T-helper 22 cell (primary cell): Measurements from ENCODE around the gene XKR8.
A peak's percentile ranks its signal among the peaks of the same experiment; 100 is the strongest.

ENCODE experiments used
- DNase-seq: peaks from one replicate; pipeline ENCODE4 v3.0.0-alpha.2; 2020; ENCODE audit warnings: low read depth

XKR8 gene, protein sequence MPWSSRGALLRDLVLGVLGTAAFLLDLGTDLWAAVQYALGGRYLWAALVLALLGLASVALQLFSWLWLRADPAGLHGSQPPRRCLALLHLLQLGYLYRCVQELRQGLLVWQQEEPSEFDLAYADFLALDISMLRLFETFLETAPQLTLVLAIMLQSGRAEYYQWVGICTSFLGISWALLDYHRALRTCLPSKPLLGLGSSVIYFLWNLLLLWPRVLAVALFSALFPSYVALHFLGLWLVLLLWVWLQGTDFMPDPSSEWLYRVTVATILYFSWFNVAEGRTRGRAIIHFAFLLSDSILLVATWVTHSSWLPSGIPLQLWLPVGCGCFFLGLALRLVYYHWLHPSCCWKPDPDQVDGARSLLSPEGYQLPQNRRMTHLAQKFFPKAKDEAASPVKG

DNA sequence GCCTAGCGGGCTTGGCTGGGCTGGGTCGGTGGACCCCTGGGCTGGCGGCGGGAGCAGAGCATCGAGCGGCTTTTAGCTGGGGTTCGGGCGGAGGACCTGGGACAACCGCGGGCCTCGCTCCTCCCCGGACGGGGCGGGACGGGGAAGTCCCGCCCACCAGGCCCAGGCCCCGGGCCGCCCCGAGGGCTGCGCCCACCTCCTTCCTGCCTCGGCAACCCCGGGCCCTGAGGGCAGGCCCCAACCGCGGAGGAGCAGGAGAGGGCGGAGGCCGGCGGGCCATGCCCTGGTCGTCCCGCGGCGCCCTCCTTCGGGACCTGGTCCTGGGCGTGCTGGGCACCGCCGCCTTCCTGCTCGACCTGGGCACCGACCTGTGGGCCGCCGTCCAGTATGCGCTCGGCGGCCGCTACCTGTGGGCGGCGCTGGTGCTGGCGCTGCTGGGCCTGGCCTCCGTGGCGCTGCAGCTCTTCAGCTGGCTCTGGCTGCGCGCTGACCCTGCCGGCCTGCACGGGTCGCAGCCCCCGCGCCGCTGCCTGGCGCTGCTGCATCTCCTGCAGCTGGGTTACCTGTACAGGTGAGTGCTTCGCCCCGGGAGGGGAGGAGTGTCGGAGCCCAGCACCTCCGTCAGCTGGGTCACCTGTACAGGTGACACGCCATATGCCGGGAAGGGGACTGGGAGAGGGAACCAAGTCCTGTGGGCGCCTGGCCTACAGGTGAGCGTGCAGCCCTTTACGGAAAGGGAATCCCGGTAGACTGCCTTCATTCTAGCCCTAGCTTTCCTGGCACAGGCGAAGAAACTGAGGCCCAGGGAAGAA lies at the start of gene XKR8:
Gene XKR8 (plus strand): TSS at position 182 of the 812 bp plus-strand sequence. CDS start 97 bp downstream, at position 279.
- DNase-seq = peak; percentile 76

DNA sequence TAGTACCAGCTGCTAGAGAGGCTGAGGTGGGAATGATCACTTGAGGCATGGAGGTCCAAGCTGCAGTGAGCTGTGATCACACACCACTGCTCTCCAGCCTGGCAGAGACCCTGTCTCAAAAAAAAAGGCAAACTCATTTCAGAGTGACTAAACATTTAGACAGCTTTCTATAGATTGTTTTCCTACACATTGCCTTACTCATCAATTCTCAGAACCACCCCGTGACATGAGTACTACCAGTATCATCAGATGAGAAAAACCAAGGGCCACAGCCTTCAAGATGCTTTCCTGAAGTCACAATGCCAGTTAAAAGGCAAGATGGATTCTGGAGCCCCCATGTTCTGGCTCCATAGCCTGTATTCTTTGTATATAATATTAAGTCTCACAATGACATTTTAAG lies 47.3 kb upstream of the XKR8 start:
- DNase-seq = no peak

DNA sequence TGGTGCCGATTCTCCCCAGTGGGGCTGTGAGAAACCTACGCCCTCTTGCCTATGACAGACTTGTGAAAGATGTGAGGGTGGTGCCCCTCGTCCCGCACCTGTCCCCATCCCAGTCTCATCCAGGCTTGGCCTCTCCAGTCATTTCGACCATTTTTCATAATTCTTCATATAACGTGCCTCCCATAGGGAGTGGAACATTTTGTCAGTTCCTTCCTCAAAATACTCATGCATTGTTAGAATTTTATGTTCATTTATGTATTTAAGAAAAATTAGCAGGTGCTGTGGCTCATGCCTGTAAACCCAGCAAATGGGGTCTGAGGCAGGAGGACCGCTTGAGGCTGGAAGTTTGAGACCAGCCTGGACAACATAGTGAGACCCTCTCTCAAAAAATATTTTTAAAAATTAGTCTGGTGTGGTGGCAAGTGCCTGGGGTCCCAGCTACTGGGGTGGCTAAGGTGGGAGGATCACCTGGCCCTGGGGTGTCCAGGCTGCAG lies 44.6 kb upstream of the XKR8 start:
- DNase-seq = no peak

DNA sequence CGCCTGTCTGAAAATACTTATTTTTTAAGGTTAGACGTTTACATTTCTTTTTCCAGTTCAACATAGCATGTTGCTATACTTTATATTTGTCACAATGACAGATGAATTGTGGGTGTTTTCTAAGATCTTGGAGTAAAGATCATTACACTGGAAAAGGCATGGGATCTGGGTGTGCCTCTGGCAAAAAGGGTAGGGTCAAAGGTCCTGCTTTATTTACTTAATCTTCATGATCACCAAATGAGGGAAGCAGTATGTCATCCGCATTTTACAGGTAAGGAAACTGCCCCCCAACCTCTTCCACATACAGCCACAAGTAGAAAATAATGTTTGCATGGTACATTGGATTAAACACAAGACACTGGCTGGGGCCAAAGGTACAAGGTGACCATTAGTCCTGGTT lies 37.5 kb upstream of the XKR8 start:
- DNase-seq = no peak

DNA sequence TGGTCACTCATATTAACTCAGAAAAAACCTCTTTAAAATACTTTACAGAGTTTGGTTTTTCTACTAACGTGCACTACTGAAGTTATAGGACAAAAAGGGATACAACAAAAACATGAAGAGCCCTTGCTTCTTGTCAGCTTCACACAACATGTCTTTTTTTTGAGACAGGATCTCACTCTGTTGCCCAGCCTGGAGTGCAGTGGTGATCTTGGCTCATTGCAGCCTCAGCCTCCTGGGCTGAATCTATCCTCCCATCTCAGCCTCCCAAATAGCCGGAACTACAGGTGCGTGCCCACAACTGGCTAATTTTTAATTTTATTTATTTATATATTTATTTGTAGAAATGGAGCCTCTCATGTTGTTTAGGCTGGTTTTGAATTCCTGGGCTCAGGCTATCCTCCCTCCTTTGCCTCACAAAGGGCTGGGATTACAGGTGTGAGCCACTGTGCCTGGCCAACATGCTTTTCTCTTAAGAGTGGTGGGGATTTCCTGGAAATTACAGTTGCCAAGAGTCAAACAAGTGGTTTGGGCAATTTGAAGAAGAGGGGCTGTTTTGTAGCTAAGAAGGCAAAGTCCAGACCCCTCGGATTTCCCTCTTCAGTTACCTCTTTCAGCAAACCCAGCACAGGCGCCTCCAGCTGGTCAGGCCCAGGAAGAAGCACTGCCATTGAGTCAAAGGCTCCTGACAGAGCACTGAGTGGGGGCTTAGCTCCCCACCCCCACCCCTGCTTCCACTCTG lies 31.4 kb upstream of the XKR8 start:
- no peak for DNase-seq

DNA sequence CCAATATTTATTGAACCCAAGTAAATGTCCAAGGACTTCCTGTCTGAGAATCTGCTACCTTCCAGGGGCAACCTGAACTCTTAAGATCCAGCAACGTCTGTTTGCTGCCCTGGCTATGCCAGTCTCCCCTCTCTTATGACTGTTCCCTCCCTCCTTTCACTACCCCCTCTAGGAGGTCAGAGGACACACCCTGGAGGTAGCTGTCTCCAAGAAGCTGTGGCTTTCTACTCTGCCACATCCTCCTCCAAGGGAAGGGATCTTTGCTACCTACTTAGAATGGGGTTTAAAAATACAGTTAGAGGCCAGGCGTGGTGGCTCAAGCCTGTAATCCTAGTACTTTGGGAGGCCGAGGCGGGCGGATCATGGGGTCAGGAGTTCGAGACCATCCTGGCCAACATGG lies 28.6 kb upstream of the XKR8 start:
- no peak for DNase-seq

DNA sequence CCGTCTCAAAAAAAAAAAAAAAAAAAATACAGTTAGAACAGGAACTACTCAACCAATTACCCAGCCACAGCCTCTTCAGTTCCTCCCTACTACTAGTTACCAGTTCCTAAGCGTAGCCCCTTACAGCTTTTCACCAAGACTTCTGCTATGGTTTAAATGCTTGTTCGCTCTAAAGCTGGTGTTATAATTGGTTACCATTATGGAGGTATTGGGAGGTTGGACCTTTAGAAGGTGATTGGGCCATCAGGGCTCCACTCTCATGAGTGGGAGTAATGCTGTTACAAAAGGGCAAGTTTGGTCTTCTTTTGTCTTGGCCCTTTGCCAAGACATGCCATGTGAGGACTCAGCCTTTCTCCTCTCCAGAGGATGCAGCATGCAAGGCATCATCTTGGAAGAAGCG lies 28.0 kb upstream of the XKR8 start:
- no peak for DNase-seq

DNA sequence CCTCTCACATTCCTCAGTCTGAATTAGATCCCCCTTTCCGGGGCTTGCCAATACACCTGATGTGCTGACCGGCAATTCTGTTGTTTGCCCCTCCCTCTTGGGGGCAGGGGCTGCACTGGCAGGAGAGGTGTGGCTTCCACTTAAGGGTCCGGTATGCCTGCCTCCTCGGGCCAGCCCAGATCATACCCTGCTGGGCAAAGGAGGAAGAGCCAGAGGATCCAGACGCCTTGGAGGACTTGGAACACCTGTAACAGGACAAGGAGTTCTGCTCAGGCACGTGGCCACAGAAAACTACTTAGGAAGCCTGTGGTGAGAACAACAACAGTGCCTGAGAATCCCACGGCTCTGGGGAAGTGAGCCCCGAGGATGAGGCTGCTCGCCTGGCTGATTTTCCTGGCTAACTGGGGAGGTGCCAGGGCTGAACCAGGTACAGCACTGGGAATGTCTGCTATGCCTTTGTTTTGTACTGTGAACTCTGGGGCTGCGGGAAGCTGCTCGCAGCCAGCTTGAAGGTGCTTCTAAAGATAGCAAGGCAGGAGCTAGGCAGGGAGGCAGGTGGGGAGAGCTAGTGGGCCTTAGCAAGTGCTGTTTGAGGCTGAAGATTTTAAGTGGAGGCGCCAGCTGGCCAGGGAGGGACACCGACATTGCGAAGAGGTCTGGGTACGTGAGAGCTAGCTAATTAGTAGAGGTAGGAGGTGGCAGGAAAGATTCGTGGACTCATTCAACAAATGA lies 24.8 kb upstream of the XKR8 start, which contains the start of gene SMPDL3B:
Gene SMPDL3B (plus strand): TSS at position 183 of the 732 bp plus-strand sequence. CDS start 184 bp downstream, at position 367.
- no peak for DNase-seq

DNA sequence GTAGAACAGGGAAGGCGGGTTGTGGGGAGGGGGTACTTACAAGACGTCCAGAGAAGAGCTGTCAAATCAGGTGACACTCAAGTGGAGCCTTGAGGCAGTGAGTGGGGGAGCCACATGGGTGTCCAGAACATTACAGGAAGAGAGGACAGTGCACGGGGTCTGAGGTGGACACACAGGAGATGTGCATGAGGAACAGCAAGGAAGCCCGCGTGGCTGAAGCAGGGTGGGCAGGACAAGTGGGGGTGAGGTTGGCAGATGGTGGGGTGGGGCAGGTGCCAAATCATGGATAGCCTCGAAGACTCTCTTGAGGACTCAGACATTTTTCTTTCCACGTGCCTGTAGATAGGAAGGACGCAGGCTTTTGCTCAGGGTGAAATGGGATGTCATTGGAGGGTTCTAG lies 24.1 kb upstream of the XKR8 start:
- DNase-seq = no peak

DNA sequence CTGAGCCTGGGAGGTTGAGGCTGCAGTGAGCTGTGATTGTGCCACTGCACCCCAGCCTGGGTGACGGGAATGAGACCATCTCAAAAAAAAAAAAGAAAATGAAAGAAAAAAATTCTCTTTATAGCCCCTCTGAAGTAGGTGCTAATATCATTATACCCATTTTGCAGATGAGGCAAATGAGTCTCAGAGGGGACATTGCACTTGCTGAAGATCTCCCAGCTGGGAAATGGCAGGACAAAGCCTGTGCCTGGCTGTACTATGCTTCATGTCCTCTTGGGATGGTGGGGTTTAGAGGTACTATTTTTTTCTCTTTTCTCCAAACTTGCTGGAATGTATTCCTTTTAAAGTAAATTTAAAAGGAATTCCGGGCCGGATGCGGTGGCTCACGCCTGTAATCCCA lies 23.4 kb upstream of the XKR8 start:
- DNase-seq = no peak

DNA sequence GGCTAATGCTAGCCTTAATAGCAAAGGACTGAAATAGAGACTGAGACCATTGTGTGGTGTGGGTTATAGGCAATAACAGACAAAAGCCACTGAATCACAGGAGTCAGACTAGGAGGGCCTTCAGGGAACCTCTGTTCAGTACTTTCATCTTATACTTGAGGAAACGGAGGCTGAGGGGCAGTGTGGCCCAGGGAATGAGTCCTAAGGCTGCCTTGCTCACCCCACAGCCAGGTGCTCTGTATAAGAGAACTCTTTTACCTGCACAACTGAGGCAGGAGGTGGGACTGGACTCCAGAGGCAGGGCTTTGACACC lies 22.3 kb upstream of the XKR8 start:
- DNase-seq = no peak

DNA sequence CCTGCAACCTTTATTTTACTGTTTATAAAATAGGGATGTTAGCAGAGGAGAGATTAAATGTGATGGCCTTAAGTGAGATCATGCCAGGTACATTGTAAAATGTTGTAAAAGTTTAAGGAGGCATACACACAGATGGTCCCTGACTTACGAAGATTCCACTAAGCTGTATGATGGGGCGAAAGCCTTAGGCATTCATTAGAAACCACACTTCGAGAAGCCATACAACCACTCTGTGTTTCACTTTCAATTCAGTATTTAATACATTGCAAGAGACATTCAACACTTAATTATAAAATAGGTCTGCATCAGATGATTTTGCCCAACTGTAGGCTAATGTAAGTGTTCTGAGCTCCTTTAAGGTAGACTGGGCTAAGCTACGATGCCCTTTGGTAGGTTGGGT lies 21.3 kb upstream of the XKR8 start:
- DNase-seq = no peak

DNA sequence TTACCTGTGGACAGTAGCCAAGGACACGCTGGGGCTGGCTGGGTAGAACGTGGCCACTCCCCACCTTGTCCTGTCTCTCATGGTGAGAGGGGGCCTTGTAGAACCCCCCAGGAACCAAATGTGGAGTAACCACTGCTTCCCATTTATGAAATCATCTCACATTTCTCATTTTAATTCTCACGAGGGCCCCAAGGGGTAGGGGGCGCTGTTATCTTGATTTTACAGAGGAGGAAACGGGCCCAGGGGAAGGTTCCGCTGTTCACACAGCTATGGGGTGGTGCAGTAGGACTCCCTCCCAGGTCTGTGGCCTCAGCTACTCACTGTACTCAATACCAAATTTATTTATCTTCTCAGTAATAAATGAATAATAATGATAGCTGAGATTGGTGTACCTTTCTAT lies 19.5 kb upstream of the XKR8 start:
- DNase-seq = peak; percentile 26

DNA sequence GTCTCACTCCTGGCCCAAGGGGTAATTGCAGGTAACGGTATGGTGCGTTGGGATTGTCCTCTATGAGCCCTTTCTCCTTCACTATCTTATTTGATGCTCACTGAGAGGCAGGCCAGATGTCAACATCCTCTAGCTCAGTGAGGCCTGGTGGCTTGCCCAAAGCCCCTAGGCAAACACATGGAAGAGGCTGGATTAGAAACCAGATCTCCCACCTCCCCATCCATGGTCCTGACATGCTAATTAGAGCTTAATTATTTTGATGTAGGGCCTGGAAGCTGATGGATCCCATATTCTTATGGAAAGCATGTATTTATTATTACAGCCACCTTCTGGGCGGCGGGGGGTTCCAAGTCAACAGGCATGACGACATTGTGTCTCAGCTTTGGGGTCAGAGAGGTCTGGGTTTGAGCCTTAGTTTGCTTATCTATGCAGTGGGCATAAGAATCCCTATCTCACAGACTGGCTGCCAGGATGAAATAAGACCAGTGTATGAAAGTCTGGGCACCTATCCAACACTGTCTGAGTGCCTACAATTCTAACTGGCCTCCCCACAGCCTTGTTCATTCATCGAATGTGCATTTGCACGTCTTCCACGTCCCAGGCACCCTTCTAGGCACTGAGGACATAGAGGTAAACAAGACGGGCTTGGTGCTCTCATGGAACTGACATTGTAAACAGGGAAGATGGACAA lies 18.8 kb upstream of the XKR8 start:
- DNase-seq = no peak

DNA sequence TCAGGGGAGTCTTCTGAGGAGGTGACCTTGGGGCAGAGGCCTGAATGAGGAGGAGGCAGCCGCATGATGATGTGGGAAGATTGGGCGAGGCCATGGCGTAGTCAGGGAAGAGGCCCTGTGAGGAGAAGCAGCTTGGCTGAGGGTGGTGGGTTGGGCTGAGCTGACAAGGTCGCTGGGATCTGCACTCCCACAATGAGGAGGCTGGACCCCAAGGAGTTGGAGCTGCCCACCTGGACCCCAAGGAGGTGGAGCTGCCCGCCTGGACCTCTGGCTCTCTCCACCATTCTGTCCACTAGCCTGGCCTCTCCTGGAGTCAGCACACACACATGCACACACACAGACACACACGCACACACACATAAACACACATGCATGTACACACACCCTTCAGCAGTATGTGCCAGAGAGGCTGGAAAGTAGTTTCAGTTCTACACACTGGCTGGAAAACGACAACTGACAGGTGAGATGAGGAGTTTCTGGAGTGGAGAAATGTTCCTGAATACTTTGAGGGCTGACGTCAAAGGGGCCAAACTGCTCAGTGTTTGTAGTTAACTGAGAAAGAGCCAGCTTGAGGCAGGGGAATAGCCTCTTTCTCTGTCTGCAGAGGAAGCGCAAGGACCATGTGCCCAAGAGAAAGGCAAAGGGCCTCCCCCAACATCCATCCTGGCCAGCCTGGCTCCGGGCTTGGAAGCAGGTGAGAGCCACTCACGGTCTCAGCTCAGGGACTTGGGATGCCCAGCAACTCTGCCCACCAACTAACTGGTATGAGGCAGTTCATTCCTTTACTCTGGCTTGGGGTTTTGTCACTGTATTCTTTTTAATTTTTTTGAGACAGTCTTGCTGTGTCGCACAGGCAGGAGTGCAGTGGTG lies 17.9 kb upstream of the XKR8 start:
- no peak for DNase-seq

DNA sequence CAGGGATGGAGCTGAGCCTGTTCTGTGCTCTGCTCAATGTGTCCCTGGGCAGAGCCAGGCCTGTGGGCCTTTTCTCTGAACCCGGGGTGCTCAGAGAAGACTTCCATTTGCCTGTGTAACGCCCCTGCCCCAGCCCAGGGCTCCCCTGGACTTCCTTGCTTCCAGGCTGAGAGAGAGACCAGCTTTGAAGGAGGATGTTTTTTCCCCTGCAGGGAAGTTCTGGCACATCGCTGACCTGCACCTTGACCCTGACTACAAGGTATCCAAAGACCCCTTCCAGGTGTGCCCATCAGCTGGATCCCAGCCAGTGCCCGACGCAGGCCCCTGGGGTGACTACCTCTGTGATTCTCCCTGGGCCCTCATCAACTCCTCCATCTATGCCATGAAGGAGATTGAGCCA lies 14.8 kb upstream of the XKR8 start:
- no peak for DNase-seq

DNA sequence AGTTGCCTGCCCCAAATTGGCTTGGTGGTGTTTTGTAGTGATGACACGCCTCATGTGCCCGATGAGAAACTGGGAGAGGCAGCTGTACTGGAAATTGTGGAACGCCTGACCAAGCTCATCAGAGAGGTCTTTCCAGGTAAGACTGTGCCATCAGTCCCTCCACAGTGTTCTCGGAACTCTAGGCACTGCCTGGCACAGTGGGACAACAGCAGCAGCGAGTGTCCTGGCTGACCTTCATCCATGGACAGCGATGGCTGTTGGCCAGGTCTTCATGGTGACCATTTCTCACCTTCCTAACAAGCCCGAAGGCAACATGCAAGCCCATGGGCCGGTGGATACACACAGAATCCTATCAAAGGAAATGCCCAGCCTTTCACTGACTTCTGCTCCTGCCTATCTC lies 10.7 kb upstream of the XKR8 start:
- no peak for DNase-seq

DNA sequence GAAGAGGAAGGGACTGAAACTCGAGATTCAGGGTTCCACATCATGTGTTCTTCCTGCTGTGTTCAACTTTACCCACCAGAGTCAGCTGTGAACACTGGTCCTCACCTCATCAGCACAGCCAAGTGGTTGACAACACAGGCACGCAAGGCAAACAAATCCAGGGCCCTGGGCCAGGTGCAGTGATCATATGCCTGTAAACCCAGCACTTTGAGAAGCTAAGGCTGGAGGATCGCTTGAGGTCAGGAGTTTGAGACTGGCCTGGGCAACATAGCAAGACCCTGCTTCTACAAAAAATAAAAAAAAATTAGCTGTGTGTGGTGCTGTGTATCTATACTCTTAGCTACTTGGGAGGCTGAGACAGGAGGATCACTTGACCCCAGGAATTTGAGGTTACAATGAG lies 8.4 kb upstream of the XKR8 start:
- no peak for DNase-seq

DNA sequence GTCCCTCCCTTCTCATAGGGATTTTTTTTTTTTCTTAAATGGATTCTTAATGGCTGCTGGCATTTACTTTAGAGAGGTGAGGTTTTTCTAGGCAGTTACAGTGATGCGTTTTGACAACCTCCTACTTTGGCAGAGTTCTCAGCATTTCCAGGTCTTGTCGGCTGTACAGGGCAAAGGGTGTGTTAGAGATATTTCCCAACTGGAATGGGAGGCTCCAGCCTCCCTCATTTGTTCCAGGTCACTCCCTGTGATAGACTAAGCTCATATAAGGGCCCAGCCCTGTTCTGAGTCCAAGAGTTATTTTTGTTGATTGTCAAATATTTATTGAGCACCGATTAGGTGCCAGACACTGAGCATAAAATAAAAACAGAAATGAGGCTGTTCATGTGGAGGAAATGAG lies 7.6 kb upstream of the XKR8 start:
- DNase-seq = no peak

DNA sequence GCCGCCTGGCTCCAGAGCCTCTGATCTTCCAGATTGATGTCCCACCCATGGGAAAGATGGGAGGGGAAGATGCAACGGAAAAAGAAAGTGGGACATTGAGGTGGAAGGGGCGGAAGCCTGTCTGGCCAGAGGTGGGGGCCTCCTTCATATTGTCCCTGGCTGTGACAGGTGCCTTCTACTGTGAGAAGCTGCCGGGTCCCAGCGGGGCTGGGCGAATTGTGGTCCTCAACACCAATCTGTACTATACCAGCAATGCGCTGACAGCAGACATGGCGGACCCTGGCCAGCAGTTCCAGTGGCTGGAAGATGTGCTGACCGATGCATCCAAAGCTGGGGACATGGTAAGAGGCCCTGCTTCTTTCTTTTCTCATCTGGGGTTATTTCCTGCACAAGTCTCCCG lies 5.6 kb upstream of the XKR8 start:
- no peak for DNase-seq
